Medulla oblongata (tissue), 1 donor: ENCODE results near the gene ATP13A1.
"Not testable (repeated sequence)": the region's sequence is repeated elsewhere in the genome, so short reads cannot be mapped to it uniquely, and the experiment has no call there.

ENCODE experiments used
- DNase-seq: peaks from one replicate; pipeline ENCODE4 v3.0.0-alpha.2; 2015; ENCODE audit errors: extremely low spot score

ATP13A1 gene

GRCh38 chr19:19663256-19664120 is at the start of gene ATP13A1:
ATP13A1 (minus strand) TSS chr19:19663676; CDS start chr19:19663666, 10 bp downstream.
- peak; percentile 98 for DNase-seq

DNA sequence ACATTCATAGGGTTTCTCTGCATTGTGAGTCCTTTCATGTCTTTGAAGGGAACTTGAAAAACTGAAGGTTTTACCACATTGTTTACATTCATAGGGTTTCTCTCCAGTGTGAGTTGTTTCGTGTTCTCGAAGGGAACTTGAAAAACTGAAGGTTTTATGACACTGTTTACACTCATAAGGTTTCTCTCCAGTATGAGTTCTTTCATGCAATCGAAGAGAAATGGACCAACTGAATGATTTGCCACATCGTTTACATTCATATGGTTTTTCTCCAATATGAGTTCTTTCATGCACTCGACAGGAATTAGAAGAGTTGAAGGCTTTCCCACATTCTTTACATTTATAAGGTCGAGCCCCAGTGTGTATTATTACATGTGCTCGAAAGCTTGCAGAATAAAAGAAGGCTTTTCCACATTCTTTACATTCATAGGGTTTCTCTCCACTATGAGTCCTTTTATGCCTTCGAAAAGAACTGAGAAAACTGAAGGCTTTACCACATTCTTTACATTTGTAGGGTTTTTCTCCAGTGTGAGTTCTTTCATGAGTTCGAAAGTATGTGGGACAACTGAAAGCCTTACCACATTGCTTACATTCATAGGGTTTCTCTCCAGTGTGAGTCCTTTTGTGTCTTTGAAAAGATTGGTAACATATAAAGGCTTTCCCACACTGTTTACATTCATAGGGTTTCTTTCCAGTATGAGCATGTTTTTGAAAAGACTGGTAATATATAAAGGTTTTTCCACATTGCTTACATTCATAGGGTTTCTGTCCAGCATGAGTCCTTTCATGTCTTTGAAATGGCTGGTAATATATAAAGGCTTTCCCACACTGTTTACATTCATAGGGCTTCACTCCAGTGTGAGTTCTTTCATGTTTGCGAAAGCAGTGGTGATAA is 48.7 kb upstream of the ATP13A1 start:
- no peak for DNase-seq

DNA sequence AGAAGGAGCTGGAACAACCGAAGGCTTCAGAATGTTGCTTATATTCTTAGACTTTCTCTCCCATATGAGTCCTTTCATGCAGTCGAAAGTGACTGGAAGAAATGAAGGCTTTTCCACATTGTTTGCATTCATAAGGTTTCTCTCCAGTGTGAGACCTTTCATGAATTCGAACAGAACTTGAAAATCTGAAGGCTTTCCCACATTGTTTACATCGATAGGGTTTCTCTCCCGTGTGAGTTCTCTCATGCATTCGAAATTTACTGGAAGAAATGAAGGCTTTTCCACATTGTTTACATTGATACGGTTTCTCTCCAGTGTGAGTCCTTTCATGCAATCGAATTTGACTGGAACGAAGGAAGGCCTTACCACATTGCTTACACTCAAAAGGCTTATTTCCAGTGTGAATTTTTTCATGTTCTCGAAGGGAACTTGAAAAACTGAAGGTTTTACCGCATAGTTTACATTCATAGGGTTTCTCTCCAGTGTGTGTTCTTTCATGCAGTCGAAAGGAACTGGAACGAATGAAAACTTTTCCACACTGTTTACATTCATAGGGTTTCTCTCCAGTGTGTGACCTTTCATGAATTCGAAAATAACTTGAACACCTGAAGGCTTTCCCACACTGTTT is 47.9 kb upstream of the ATP13A1 start:
- DNase-seq, result no peak

- DNase-seq, result no peak
Measured at GRCh38 chr19:19710506-19710905, 47.0 kb upstream of the ATP13A1 start.

DNA sequence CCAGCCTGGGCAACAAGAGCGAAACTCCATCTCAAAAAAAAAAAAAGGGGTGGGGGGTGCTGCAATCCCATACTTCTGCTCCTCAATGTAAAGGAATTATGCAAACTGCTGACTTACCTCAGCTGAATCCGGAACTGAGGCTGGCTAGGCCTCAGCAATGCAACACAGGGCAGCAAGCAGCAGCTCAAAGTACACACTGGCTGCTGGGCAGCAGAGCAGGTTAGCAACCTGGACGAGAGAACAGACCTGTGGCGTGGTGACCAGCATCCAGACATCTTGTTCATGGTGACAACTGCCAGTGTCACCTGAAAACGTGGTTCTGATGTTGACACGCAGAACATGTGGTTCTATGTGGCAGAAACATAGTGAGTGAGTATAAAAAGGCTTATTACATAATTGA is 41.4 kb upstream of the ATP13A1 start:
- no peak for DNase-seq

DNA sequence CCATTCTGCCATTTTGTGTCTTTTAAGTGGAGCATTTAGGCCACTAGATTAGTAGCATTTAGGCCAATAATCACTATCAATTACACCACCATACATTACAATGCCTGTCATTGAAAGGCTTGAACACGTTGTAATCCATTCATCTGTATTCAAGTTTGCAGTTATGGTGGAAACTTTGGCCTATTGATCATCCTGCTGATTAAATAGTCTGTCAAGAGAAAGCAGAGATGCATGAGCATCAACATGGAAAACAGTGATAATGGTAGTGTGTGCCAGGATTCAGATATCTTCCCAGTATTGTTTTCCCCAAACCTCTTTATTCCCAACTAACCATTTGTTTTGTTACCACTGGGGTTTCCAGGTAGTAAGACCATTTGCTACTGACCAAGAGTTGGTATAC is 37.0 kb upstream of the ATP13A1 start:
- DNase-seq, result not testable (repeated sequence)

GRCh38 chr19:19697589-19697988 is 34.1 kb upstream of the ATP13A1 start:
- no peak for DNase-seq

DNA sequence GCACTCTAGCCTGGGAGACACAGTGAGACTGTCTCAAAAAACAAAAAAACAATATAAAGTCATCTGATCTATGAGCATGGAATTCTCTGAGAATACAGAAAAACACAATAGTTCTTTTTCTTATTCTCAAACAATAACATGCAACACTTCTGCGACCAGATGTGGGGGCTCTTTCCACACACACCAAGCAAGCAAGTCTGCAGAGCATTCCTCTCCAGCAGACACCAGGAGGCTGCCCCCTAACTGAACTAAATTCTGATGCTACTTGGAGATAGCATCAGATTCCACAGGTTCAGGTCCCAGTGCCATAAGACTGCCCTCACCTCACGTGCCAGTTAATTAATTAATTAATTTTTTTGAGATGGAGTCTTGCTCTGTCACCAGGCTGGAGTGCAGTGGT is 32.9 kb upstream of the ATP13A1 start:
- DNase-seq, result no peak

DNA sequence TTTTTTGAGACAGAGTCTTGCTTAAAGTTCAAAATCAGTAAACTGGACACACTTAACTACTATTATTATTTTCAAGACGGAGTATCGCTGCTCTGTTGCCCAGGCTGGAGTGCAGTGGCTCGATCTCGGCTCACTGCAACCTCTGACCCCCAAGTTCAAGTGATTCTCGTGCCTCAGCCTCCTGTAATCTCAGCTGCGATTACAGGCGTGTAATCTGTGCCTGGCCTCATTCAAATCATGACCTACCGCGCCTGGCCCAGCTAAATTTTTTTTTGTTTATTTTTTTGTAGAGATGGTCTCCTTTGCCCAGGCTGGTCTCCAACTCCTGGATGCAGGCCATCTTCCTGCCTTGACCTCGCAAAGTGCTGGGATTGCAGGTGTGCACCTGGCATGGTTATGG is 28.2 kb upstream of the ATP13A1 start:
- DNase-seq, result no peak

GRCh38 chr19:19689023-19689422 is 25.5 kb upstream of the ATP13A1 start:
- not testable (repeated sequence) for DNase-seq

DNA sequence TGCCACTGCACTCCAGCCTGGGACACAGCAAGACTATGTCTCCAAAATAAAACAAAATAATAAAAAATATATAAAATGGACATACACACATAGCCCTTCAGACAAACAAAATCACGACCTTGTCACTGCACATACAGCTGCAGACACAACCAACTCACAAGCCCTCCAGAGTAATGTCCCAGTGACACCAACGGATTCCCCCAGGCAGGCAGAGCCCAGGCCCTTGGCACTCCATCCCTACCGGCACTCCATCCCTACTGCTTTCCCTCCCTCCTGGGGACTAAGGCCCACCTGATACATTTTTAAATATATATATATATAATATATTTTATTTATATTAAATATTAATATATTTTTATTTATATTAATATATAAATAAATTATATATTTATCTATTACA is 23.6 kb upstream of the ATP13A1 start:
- DNase-seq, result no peak

DNA sequence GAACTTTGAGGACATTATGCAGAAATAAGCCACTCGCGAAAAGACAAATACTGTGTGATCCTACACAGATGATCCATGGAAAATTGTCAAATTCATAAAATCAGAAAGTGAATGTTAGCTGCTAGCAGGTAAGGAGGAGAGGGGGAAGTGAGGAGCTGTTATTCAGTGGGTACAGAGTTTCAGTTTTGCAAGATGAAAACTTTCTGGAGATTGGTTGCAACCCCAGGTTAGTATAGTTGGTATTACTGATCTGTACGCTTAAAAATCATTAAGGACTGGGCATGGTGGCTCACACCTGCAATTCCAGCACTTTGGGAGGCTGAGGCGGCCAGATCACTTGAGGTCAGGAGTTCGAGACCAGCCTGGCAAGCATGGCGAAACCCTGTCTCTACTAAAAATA is 23.1 kb upstream of the ATP13A1 start:
- DNase-seq, result no peak

DNA sequence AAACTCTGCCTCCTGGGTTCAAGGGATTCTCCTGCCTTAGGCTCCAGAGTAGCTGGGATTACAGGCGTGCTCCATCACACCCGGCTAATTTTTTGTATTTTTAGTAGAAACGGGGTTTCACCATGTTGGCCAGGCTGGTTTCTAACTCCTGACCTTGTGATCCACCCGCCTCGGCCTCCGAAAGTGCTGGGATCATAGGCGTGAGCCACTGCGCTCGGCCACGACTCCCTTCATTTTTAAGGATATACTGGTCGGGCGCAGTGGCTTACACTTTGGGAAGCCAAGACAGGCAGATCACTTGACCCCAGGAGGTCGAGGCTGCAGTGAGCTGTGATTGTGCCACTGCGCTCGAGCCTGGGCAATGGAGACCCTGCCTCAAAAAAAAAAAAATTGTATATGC is 22.6 kb upstream of the ATP13A1 start:
- DNase-seq, result not testable (repeated sequence)

DNA sequence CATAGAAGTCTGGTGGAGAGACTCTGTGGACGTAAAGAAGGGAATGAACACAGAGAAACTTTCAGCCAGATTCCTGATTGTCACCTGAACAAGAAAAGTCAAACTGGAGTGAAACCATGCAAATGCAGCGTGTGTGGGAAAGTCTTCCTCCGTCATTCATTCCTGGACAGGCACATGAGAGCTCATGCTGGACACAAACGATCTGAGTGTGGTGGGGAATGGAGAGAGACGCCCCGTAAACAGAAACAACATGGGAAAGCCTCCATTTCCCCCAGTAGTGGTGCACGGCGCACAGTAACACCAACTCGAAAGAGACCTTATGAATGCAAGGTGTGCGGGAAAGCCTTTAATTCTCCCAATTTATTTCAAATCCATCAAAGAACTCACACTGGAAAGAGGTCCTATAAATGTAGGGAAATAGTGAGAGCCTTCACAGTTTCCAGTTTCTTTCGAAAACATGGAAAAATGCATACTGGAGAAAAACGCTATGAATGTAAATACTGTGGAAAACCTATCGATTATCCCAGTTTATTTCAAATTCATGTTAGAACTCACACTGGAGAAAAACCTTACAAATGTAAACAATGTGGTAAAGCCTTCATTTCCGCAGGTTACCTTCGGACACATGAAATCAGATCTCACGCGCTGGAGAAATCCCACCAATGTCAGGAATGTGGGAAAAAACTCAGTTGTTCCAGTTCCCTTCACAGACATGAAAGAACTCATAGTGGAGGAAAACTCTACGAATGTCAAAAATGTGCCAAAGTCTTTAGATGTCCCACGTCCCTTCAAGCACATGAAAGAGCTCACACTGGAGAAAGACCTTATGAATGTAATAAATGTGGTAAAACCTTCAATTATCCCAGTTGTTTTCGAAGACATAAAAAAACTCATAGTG is 15.9 kb upstream of the ATP13A1 start:
- DNase-seq, result no peak

DNA sequence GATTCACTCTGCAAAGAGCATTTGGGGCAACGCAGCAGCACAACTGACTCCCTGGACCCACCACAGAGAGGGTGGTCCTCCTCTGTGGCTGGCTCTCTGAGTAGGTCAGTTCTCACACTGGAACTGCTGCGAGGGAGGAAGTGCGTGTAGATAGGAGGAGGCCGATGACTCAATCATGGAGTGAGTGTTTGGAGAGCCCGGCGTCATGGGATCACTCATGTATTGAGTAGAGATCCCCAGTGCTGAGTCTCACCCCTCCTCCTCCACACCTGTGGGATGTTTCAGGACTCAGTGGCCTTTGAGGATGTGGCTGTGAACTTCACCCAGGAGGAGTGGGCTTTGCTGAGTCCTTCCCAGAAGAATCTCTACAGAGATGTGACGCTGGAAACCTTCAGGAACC is 14.1 kb upstream of the ATP13A1 start:
- DNase-seq, result no peak

GRCh38 chr19:19674315-19674714 is 10.8 kb upstream of the ATP13A1 start:
- DNase-seq, result no peak

DNA sequence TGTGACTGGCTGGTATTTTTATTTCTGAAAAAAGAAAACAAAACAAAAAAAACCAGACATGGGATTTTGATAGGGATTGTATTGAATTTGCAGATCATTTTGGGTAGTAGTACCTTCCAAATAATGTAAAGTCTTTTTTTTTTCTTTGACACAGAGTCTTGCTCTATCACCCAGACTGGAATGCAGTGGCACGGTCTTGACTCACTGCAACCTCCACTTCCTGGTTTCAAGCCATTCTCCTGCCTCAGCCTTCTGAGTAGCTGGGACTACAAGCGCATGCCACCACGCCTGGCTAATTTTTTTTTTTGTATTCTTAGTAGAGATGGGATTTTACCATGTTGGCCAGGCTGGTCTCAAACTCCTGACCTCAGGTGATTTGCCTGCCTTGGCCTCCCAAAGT is 9.3 kb upstream of the ATP13A1 start:
- DNase-seq, result no peak

DNA sequence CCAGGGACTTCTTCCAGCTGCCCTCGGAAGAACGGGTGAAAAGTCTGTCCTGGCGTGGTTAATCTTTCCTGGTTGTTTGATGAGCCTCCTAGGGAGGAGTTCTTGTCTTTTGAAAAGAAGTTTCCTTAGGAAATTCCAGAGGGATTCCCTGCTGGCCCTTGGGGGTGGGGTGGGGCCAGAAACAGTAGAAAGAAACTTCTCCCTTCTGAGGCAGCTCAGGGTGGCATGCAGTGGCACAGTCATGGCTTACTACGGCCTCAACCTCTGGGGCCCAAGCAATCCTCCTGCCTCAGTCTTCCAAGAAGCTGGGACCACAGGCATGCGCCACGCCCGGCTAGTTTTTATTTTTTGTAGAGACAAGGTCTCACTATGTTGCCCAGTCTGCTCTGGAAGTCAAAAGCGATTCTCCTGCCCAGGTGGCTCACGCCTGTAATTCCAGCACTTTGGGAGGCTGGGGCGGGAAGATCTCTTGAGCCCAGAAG is 6.6 kb upstream of the ATP13A1 start:
- DNase-seq, result no peak

- DNase-seq, result peak; percentile 98
Measured at GRCh38 chr19:19668230-19669012, 4.9 kb upstream of the ATP13A1 start, which contains the start of gene ZNF101. ZNF101 (plus strand) TSS chr19:19668839; CDS start chr19:19668964, 125 bp downstream.

DNA sequence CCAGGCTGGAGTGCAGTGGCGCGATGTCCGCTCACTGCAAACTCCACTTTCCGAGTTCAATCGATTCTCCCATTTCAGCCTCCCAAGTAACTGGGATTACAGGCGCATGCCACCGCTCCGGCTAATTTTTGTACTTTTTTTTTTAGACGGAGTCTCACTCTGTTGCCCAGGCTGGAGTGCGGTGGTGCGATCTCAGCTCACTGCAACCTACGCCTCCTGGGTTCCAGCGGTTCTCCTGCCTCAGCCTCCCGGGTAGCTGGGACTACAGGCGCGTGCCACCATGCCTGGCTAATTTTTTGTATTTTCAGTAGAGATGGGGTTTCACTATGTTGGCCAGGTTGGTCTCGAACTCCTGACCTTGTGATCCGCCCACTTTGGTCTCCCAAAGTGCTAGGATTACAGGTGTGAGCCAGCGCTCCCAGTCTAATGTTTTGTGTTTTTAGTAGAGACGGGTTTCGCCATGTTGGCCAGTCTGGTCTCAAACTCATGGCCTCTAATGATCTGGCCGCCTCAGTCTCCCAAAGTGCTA is 2.0 kb upstream of the ATP13A1 start:
- DNase-seq, result not testable (repeated sequence)
